Uterus (tissue), 4 donors: ENCODE measurements around the gene ZNF574. TPM values are rescaled to one million over a fixed set of nuclear protein-coding genes. Genes with fewer than 3 reads are reported as not detected.
A peak's percentile ranks its signal among the peaks of the same experiment; 100 is the strongest.

Source experiments
- DNase-seq, 2 donors: peaks; one replicate each; pipeline ENCODE4 v3.0.0-alpha.2; 2019 to 2020
- H3K27ac ChIP-seq, 2 donors: fragments of 200-600 bp; sonication (generic); 1 replicate in 1 of 2; 2 replicates in 1 of 2; pipeline ENCODE4 v1.5.1; 2016 to 2018
- H3K27me3 ChIP-seq, 2 donors: fragments of 200-600 bp; sonication (generic); one replicate each; pipeline ENCODE4 v1.5.1; 2018 to 2019; ENCODE audit warnings: control low read depth in 1 of 2
- H3K36me3 ChIP-seq, 2 donors: fragments of 200-600 bp; sonication (generic); one replicate each; pipeline ENCODE4 v1.5.1; 2019; ENCODE audit warnings: control low read depth in 1 of 2
- H3K4me1 ChIP-seq, 2 donors: fragments of 200-600 bp; sonication (generic); one replicate each; pipeline ENCODE4 v1.5.1; 2018 to 2019; ENCODE audit warnings: control low read depth in 1 of 2
- H3K4me3 ChIP-seq, 2 donors: fragments of 200-600 bp; sonication (generic); 1 replicate in 1 of 2; 2 replicates in 1 of 2; pipeline ENCODE4 v1.5.1; 2018 to 2019; ENCODE audit warnings: mild to moderate bottlenecking in 1 of 2
- H3K9me3 ChIP-seq, 2 donors: fragments of 200-600 bp; sonication (generic); one replicate each; pipeline ENCODE4 v1.5.1; 2019; ENCODE audit warnings: control low read depth in 1 of 2
- CTCF ChIP-seq, 4 experiments: fragments of 200-600 bp in 2 of 4; fragments of 450-650 bp in 2 of 4; sonication (generic) in 2 of 4; IDR thresholded peaks; one replicate each; pipeline ENCODE4 v1.5.1; 2016 to 2019; ENCODE audit warnings: antibody characterized with exemption in 4 of 4, mild to moderate bottlenecking in 2 of 4, moderate library complexity in 1 of 4
- POLR2A ChIP-seq, 2 donors: fragments of 450-650 bp; IDR thresholded peaks; one replicate each; pipeline ENCODE4 v1.6.1; 2016; ENCODE audit warnings: antibody characterized with exemption in 2 of 2, mild to moderate bottlenecking in 1 of 2, moderate library complexity in 1 of 2
- intact Hi-C: fragments of 100-400 bp; cut with DNase I; formaldehyde crosslinking; loops from one replicate; pipeline ENCODE4 v1.15.1; 2023; ENCODE audit warnings: low total_unique reads
- total RNA-seq, 4 donors: library from RNA; depleted of rRNA in 3 of 4; stranded (reverse); fragments of >200 nt in 3 of 4; gene quantifications; one replicate each; pipeline versions ENCODE4 v1.1.0 to v1.2.4, GENCODE V29; 2014 to 2023
- donor health status: DM: yes; HTN: yes; CAD: no.

Gene ZNF574
- total RNA-seq, 4 donors from 2014 or later: 5.6 to 19.9 (median 14.1) TPM

GRCh38 chr19:42120276-42120980 is 44.5 kb downstream of the ZNF574 start:
- Histone ChIP-seq H3K27me3 (no peaks in the 10 kb centered on the region), H3K36me3 (no peaks in the 10 kb centered on the region), H3K9me3 (no peaks in the 10 kb centered on the region), H3K4me1 (no peaks in the 10 kb centered on the region), H3K27ac (no peak overlapping the region), H3K4me3 (no peak overlapping the region)
- TF ChIP-seq CTCF (IDR thresholded peaks at IDR 0.05): no peak
- TF ChIP-seq POLR2A (IDR thresholded peaks at IDR 0.05): no peak
- intact Hi-C loops: no loop called here
- DNase-seq: no peak

- Histone ChIP-seq H3K4me1 (no peaks in the 10 kb centered on the region), H3K27me3 (no peaks in the 10 kb centered on the region), H3K9me3 (no peaks in the 10 kb centered on the region), H3K27ac (no peak overlapping the region), H3K36me3 (no peaks in the 10 kb centered on the region), H3K4me3 (no peak overlapping the region)
- no peak for TF ChIP-seq CTCF (IDR thresholded peaks at IDR 0.05)
- TF ChIP-seq POLR2A (IDR thresholded peaks at IDR 0.05): no peak
- no peak for DNase-seq
- intact Hi-C loops: no loop called here
Observed at GRCh38 chr19:42121036-42121621, 45.2 kb downstream of the ZNF574 start.

GRCh38 chr19:42121656-42122069 is 45.7 kb downstream of the ZNF574 start:
- Histone ChIP-seq H3K4me3 (no peak overlapping the region), H3K4me1 (no peaks in the 10 kb centered on the region), H3K27me3 (no peaks in the 10 kb centered on the region), H3K9me3 (no peaks in the 10 kb centered on the region), H3K36me3 (no peaks in the 10 kb centered on the region), H3K27ac (no peak overlapping the region)
- DNase-seq: peak in 1 of 2 donors; percentile 20
- TF ChIP-seq CTCF (IDR thresholded peaks at IDR 0.05): no peak
- TF ChIP-seq POLR2A (IDR thresholded peaks at IDR 0.05): no peak
- intact Hi-C loops: no loop called here

- Histone ChIP-seq H3K27ac (no peak overlapping the region), H3K27me3 (no peaks in the 10 kb centered on the region), H3K36me3 (no peaks in the 10 kb centered on the region), H3K4me1 (no peaks in the 10 kb centered on the region), H3K4me3 (no peak overlapping the region), H3K9me3 (no peaks in the 10 kb centered on the region)
- no peak for DNase-seq
- TF ChIP-seq CTCF (IDR thresholded peaks at IDR 0.05): no peak
- TF ChIP-seq POLR2A (IDR thresholded peaks at IDR 0.05): no peak
- intact Hi-C loops: no loop called here
Observed at GRCh38 chr19:42122691-42123607, 47.0 kb downstream of the ZNF574 start.
